ENCODE data around the gene COL23A1.
A peak's percentile ranks its signal among the peaks of the same experiment; 100 is the strongest.
"Not testable (repeated sequence)": the region's sequence is repeated elsewhere in the genome, so short reads cannot be mapped to it uniquely, and the experiment has no call there.

COL23A1 gene

GRCh38 chr5:178304761-178305645 lies 285.2 kb downstream of the COL23A1 start:
- CTCF ChIA-PET = interaction anchor here (0.7 kb wide), 2 partner anchors 9 to 151 kb away, joined by 3 read pairs; no protein-coding TSS in a partner anchor
- TF ChIP-seq ZBTB20 (tag by site-specific recombination; IDR thresholded peaks at IDR 0.05) (peak; percentile 26; the same call in 1 of the 2 replicates), OSR2 (tag by site-specific recombination; IDR thresholded peaks at IDR 0.05) (0 out of 2 replicates have a peak, but pooled peaks have one; percentile 10), REST (tag by site-specific recombination; IDR thresholded peaks at IDR 0.05) (no peak), ZNF514 (tag by site-specific recombination; IDR thresholded peaks at IDR 0.05) (no peak), ZIC2 (tag by site-specific recombination; IDR thresholded peaks at IDR 0.05) (no peak), TSHZ1 (tag by site-specific recombination; IDR thresholded peaks at IDR 0.05; ENCODE audit: borderline replicate concordance) (no peak), ZBTB44 (tag by site-specific recombination; IDR thresholded peaks at IDR 0.05) (no peak)
- POLR2A ChIA-PET = no interaction called here

GRCh38 chr5:178304016-178304415 lies 286.2 kb downstream of the COL23A1 start:
- Histone ChIP-seq H3K4me1 (ENCODE audit: control insufficient read depth, insufficient read depth, low read length) (no peaks in the 10 kb centered on the region), H3K9me3 (ENCODE audit: control insufficient read depth, insufficient read depth, low read depth, low read length) (no peaks in the 10 kb centered on the region), H3K36me3 (ENCODE audit: control insufficient read depth in 2 of 2, insufficient read depth in 1 of 2, low read length in 2 of 2) (no peaks in the 10 kb centered on the region), H3K4me3 (ENCODE audit: low read depth, low read length) (no peak overlapping the region), H3K27ac (ENCODE audit: extremely low read depth, low read depth, low read length) (no peak overlapping the region)
- ChIA-PET CTCF (interaction anchor here (0.7 kb wide), 1 partner anchor 10 kb away, joined by 3 read pairs; no protein-coding TSS in a partner anchor), POLR2A (interaction anchor here (0.7 kb wide), 1 partner anchor 57 kb away, joined by 7 read pairs; no protein-coding TSS in a partner anchor)
- TF ChIP-seq IKZF3 (tag by site-specific recombination; IDR thresholded peaks at IDR 0.05) = no peak
- TF ChIP-seq ZBTB21 (tag by site-specific recombination; IDR thresholded peaks at IDR 0.05) = no peak
- TF ChIP-seq BCL11B (tag by site-specific recombination; IDR thresholded peaks at IDR 0.05; ENCODE audit: low read depth) = no peak
- no peak for TF ChIP-seq ZNF488 (tag by site-specific recombination; IDR thresholded peaks at IDR 0.05)
- TF ChIP-seq ZSCAN30 (tag by site-specific recombination; IDR thresholded peaks at IDR 0.05) = no peak
- TF ChIP-seq ZIC2 (tag by site-specific recombination; IDR thresholded peaks at IDR 0.05) = peak; percentile 41; the same call in 1 of the 2 replicates

More at GRCh38 chr5:178304761-178305645, 285.2 kb downstream of the COL23A1 start:
- Histone ChIP-seq H3K4me1 (ENCODE audit: control insufficient read depth, insufficient read depth, low read length) (no peaks in the 10 kb centered on the region), H3K36me3 (ENCODE audit: control insufficient read depth in 2 of 2, insufficient read depth in 1 of 2, low read length in 2 of 2) (no peaks in the 10 kb centered on the region), H3K9me3 (ENCODE audit: control insufficient read depth, insufficient read depth, low read depth, low read length) (no peaks in the 10 kb centered on the region), H3K27ac (ENCODE audit: extremely low read depth, low read depth, low read length) (no peak overlapping the region), H3K4me3 (ENCODE audit: low read depth, low read length) (no peak overlapping the region)

- H3K36me3 ChIP-seq (ENCODE audit: control insufficient read depth in 2 of 2, insufficient read depth in 1 of 2, low read length in 2 of 2); H3K4me1 ChIP-seq (ENCODE audit: control insufficient read depth, insufficient read depth, low read length); POLR2A ChIA-PET; H3K4me3 ChIP-seq (ENCODE audit: low read depth, low read length); H3K9me3 ChIP-seq (ENCODE audit: control insufficient read depth, insufficient read depth, low read depth, low read length); H3K27ac ChIP-seq (ENCODE audit: extremely low read depth, low read depth, low read length): not testable (repeated sequence)
- CTCF ChIA-PET = interaction anchor here (1.1 kb wide), 1 partner anchor 18 kb away, joined by 5 read pairs; no protein-coding TSS in a partner anchor
These were observed 287.9 kb downstream of the COL23A1 start for GRCh38 chr5:178302321-178302720.

All from HEK293 (cell line).